OCI-LY1 (cell line): Measurements from ENCODE around the gene NKIRAS2.

Experiments used
- H2AFZ ChIP-seq: fragments of 200-600 bp; sonication (generic), shearing (Covaris generic); 2 replicates; pipeline ENCODE4 v1.6.0; 2014; ENCODE audit warnings: antibody characterized with exemption, mild to moderate bottlenecking, low read length
- H3F3A ChIP-seq: fragments of 200-600 bp; sonication (generic), shearing (Covaris generic); 2 replicates; pipeline ENCODE4 v1.6.0; 2014; ENCODE audit warnings: mild to moderate bottlenecking, antibody characterized with exemption, low read length, moderate library complexity; ENCODE audit not compliant: insufficient read depth
- H3K27ac ChIP-seq: fragments of 200-600 bp; sonication (generic); 2 replicates; pipeline ENCODE4 v1.5.1; 2014; ENCODE audit warnings: low read length, mixed run types, mild to moderate bottlenecking, low read depth; ENCODE audit not compliant: poor library complexity, severe bottlenecking
- H3K27me3 ChIP-seq: fragments of 200-600 bp; sonication (generic); 2 replicates; pipeline ENCODE4 v1.6.0; 2014; ENCODE audit warnings: antibody characterized with exemption, mild to moderate bottlenecking, low read length, moderate library complexity; ENCODE audit not compliant: insufficient read depth
- H3K36me3 ChIP-seq: fragments of 200-600 bp; sonication (generic); 2 replicates; pipeline ENCODE4 v1.6.1; 2014; ENCODE audit warnings: mild to moderate bottlenecking, antibody characterized with exemption, low read length, moderate library complexity, mixed read lengths; ENCODE audit not compliant: insufficient read depth
- H3K4me1 ChIP-seq: fragments of 200-600 bp; sonication (generic); 2 replicates; pipeline ENCODE4 v1.5.1; 2014; ENCODE audit warnings: mild to moderate bottlenecking, low read length, moderate library complexity; ENCODE audit not compliant: insufficient read depth, severe bottlenecking
- H3K4me2 ChIP-seq: fragments of 200-600 bp; sonication (generic), shearing (Covaris generic); 2 replicates; pipeline ENCODE4 v1.6.1; 2014; ENCODE audit warnings: low read length
- H3K4me3 ChIP-seq: fragments of 200-600 bp; sonication (generic); 2 replicates; pipeline ENCODE4 v1.5.1; 2014; ENCODE audit warnings: low read length, low read depth, mild to moderate bottlenecking, mixed read lengths; ENCODE audit not compliant: poor library complexity, severe bottlenecking
- H3K79me2 ChIP-seq: fragments of 200-600 bp; shearing (Covaris generic); 2 replicates; pipeline ENCODE4 v1.6.1; 2016; ENCODE audit warnings: mixed run types, low read length, mixed read lengths; ENCODE audit not compliant: insufficient read depth
- H3K9ac ChIP-seq: fragments of 200-600 bp; sonication (generic), shearing (Covaris generic); 2 replicates; pipeline ENCODE4 v1.6.1; 2014; ENCODE audit warnings: mild to moderate bottlenecking, low read length, mixed read lengths
- H3K9me2 ChIP-seq: fragments of 200-600 bp; sonication (generic), shearing (Covaris generic); 2 replicates; pipeline ENCODE4 v1.6.1; 2014; ENCODE audit warnings: low read depth, mild to moderate bottlenecking, low read length, mixed read lengths
- H3K9me3 ChIP-seq: fragments of 200-600 bp; shearing (Covaris generic); 2 replicates; pipeline ENCODE4 v1.6.1; 2014; ENCODE audit warnings: low read length, mixed read lengths
- H4K20me1 ChIP-seq: fragments of 200-600 bp; sonication (generic), shearing (Covaris generic); 2 replicates; pipeline ENCODE4 v1.6.0; 2016; ENCODE audit warnings: mild to moderate bottlenecking, low read length; ENCODE audit not compliant: insufficient read depth
- EZH2 ChIP-seq: fragments of 200-600 bp; sonication (generic), shearing (Covaris generic); IDR thresholded peaks from 2 replicates; pipeline ENCODE4 v1.8.0; 2017; ENCODE audit warnings: borderline replicate concordance, mixed run types, mild to moderate bottlenecking, antibody characterized with exemption, low read length, moderate library complexity, mixed read lengths
- TF ChIP-seq, protein P1 (sequence below): fragments of 200-600 bp; sonication (generic), shearing (Covaris generic); IDR thresholded peaks from 2 replicates; pipeline ENCODE4 v1.5.1; 2017; ENCODE audit warnings: mild to moderate bottlenecking, antibody characterized with exemption, low read length, moderate library complexity, mixed read lengths

NKIRAS2 gene

DNA sequence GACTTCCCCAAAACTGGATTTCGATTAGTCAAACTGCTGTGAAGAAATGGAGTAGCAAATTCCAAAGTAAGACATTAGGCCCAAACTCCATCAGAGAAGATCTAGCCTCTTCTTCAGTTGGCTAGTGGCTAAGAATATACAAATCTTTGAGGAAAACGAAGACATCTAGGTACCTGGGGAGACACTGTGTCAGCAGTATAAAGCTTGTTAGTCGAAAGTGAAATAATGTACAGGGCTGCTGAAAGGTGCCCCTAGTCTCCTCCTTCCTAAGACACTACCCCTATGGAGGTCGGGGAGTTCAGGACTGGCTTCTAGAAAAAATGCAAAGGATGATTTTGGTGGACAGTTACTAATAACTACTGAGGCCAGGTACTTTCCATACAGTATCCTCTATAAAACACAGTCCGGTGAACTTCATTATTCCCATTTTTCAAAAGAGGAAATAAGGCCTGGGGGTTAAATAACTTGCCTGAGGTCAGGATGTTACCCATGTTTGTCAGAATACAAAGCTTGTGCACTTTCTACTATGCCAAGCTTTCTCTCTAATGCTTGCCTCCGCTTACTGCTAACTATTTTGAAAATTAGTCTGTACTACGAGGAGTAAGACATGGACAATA lies 17.6 kb upstream of the NKIRAS2 start:
- H2AFZ ChIP-seq = no peak overlapping the region
- H4K20me1 ChIP-seq = no peaks in the 10 kb centered on the region
- H3K4me1 ChIP-seq = peaks cover under 1% of the 10 kb centered on the region
- TF ChIP-seq EZH2 = no peak
- TF ChIP-seq, protein P1, sequence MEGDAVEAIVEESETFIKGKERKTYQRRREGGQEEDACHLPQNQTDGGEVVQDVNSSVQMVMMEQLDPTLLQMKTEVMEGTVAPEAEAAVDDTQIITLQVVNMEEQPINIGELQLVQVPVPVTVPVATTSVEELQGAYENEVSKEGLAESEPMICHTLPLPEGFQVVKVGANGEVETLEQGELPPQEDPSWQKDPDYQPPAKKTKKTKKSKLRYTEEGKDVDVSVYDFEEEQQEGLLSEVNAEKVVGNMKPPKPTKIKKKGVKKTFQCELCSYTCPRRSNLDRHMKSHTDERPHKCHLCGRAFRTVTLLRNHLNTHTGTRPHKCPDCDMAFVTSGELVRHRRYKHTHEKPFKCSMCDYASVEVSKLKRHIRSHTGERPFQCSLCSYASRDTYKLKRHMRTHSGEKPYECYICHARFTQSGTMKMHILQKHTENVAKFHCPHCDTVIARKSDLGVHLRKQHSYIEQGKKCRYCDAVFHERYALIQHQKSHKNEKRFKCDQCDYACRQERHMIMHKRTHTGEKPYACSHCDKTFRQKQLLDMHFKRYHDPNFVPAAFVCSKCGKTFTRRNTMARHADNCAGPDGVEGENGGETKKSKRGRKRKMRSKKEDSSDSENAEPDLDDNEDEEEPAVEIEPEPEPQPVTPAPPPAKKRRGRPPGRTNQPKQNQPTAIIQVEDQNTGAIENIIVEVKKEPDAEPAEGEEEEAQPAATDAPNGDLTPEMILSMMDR = no peak
- no peaks in the 10 kb centered on the region for H3F3A ChIP-seq
- no peaks in the 10 kb centered on the region for H3K9me3 ChIP-seq
- peaks cover 54% of the 10 kb centered on the region for H3K36me3 ChIP-seq
- no peaks in the 10 kb centered on the region for H3K27me3 ChIP-seq
- peaks cover 60% of the 10 kb centered on the region for H3K79me2 ChIP-seq
- H3K27ac ChIP-seq = no peak overlapping the region
- no peak overlapping the region for H3K4me3 ChIP-seq
- H3K4me2 ChIP-seq = no peak overlapping the region
- H3K9ac ChIP-seq = no peak overlapping the region
- no peaks in the 10 kb centered on the region for H3K9me2 ChIP-seq

DNA sequence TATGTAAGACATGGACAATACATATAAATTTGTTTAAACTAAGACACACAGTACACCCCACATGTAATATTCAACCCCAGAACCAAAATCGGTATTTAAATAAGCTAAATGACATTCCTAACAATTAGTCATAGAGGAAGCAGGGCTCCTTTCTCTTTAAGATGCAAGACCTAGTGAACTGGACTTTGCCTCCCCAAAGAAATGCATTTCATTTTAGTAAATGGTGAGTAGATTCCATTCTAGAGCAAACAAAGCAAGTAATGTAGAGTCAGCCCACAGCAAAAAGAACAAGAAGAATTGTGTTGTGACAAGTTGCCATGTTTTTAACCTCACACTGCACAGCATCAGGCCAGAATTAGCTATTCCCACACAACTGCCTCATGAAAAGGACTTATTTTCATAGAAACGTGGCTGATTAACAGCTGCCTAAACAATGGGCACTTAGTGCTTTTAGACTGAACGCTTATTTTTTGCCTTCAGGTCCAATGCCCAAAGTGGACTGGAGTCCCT lies 17.0 kb upstream of the NKIRAS2 start:
- H3K9me2 ChIP-seq = no peaks in the 10 kb centered on the region
- H3K9me3 ChIP-seq = no peaks in the 10 kb centered on the region
- no peak overlapping the region for H2AFZ ChIP-seq
- no peaks in the 10 kb centered on the region for H3K4me1 ChIP-seq
- no peaks in the 10 kb centered on the region for H3F3A ChIP-seq
- H3K4me2 ChIP-seq = no peak overlapping the region
- peaks cover 65% of the 10 kb centered on the region for H3K79me2 ChIP-seq
- peaks cover 50% of the 10 kb centered on the region for H3K36me3 ChIP-seq
- H4K20me1 ChIP-seq = no peaks in the 10 kb centered on the region
- H3K27ac ChIP-seq = no peak overlapping the region
- H3K4me3 ChIP-seq = no peak overlapping the region
- no peak overlapping the region for H3K9ac ChIP-seq
- no peaks in the 10 kb centered on the region for H3K27me3 ChIP-seq
- TF ChIP-seq EZH2 = no peak
- TF ChIP-seq, protein P1 = no peak

DNA sequence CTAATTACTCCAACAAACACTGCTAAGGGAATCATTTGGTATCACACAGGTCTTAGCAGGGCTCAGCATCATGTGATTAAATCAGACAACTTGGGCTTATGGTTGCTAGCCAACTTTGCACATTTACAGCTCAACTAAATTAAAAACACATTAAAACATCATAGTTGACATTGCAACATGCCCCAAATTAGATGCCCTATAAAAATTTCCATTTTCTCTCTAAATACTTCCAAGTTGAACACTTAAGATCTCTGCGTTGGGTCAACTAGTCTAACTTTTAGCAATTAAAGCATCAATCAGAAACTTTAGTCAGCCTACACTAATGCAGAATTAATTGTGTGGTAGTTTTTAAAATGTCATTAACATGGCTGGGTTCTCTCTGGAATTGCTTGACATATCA lies 14.7 kb upstream of the NKIRAS2 start:
- H3K4me3 ChIP-seq = no peak overlapping the region
- TF ChIP-seq, protein P1 = no peak
- TF ChIP-seq EZH2 = no peak
- no peak overlapping the region for H3K27ac ChIP-seq
- no peaks in the 10 kb centered on the region for H3K9me2 ChIP-seq
- no peak overlapping the region for H2AFZ ChIP-seq
- no peaks in the 10 kb centered on the region for H3F3A ChIP-seq
- H3K4me1 ChIP-seq = no peaks in the 10 kb centered on the region
- H3K36me3 ChIP-seq = peaks cover 46% of the 10 kb centered on the region
- peaks cover 87% of the 10 kb centered on the region for H3K79me2 ChIP-seq
- no peaks in the 10 kb centered on the region for H3K9me3 ChIP-seq
- no peak overlapping the region for H3K4me2 ChIP-seq
- H3K9ac ChIP-seq = no peak overlapping the region
- H3K27me3 ChIP-seq = no peaks in the 10 kb centered on the region
- no peaks in the 10 kb centered on the region for H4K20me1 ChIP-seq
